Hematopoietic multipotent progenitor cell treated with erythropoietin and hydrocortisone succinate and interleukin-3 and kit ligand, for 6 days (in vitro differentiated cells): ENCODE measurements around the gene CIZ1.
"Not testable (repeated sequence)": the region's sequence is repeated elsewhere in the genome, so short reads cannot be mapped to it uniquely, and the experiment has no call there.

Experiments used
- DNase-seq: peaks from one replicate; pipeline ENCODE4 v3.0.0-alpha.2; 2015

The CIZ1 gene, protein sequence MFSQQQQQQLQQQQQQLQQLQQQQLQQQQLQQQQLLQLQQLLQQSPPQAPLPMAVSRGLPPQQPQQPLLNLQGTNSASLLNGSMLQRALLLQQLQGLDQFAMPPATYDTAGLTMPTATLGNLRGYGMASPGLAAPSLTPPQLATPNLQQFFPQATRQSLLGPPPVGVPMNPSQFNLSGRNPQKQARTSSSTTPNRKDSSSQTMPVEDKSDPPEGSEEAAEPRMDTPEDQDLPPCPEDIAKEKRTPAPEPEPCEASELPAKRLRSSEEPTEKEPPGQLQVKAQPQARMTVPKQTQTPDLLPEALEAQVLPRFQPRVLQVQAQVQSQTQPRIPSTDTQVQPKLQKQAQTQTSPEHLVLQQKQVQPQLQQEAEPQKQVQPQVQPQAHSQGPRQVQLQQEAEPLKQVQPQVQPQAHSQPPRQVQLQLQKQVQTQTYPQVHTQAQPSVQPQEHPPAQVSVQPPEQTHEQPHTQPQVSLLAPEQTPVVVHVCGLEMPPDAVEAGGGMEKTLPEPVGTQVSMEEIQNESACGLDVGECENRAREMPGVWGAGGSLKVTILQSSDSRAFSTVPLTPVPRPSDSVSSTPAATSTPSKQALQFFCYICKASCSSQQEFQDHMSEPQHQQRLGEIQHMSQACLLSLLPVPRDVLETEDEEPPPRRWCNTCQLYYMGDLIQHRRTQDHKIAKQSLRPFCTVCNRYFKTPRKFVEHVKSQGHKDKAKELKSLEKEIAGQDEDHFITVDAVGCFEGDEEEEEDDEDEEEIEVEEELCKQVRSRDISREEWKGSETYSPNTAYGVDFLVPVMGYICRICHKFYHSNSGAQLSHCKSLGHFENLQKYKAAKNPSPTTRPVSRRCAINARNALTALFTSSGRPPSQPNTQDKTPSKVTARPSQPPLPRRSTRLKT

DNA sequence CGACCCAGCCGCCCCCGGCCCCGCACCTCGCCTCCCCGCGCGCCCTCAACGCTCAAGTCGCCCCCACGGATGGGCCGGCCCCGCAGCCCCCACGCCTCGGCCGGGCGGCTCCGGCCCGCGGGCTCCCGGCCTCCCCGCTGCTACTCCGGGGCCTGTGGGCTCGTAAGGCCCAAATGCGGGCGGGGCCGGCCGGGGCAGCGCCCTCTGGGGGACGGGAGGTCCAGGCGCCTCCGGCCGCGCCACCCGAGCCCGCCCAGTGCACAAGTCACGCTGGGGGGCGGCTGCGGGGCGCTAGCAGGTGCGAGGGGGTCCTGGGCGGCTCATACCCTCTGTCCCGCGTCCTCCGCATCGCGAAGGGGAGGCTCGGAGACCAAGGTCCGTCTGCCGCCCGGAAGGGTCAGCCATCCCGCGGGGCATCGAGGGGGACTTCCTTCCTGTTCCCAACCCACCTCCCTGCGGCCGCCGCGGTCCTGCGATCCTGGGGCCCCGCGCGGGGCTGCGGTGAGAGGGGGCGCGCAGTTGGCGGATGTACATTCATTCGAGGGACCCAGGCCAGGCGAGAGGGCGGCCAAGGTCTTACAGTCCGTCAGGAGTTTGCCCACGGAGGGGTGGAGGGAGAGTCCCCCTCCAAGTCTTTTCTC is at the start of gene CIZ1:
CIZ1 (minus strand) TSS at position 167 of the 641 bp plus-strand sequence. CDS start 715 bp downstream, outside the sequence.
- peak; percentile 84 for DNase-seq

DNA sequence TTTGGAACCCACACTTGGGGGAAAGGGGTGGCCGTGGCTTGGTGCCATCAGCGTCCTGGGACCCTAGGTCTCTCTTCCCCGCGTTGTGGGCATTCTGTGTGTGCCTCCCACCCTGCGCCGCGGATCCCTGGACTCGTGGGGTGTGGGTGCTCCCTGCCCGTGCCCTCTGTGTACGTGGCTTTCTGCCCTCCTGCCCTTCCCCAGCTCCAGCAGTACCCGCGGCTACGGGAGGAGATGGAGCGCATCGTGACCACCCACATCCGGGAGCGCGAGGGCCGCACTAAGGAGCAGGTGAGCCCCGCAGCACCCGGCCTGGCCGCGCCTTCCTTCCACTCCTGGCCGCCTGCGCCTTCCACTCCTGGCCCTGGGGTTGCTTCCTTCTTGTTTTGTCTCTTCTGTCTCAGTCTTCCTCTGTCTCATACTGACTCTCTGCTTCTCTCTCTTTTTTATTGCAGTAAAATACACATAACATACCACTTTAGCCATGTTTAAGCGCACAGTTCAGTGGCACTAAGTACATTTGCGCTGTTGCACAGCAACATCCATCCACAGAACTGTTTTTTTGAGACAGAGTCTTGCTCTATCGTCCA is 42.5 kb upstream of the CIZ1 start:
- DNase-seq, result no peak

DNA sequence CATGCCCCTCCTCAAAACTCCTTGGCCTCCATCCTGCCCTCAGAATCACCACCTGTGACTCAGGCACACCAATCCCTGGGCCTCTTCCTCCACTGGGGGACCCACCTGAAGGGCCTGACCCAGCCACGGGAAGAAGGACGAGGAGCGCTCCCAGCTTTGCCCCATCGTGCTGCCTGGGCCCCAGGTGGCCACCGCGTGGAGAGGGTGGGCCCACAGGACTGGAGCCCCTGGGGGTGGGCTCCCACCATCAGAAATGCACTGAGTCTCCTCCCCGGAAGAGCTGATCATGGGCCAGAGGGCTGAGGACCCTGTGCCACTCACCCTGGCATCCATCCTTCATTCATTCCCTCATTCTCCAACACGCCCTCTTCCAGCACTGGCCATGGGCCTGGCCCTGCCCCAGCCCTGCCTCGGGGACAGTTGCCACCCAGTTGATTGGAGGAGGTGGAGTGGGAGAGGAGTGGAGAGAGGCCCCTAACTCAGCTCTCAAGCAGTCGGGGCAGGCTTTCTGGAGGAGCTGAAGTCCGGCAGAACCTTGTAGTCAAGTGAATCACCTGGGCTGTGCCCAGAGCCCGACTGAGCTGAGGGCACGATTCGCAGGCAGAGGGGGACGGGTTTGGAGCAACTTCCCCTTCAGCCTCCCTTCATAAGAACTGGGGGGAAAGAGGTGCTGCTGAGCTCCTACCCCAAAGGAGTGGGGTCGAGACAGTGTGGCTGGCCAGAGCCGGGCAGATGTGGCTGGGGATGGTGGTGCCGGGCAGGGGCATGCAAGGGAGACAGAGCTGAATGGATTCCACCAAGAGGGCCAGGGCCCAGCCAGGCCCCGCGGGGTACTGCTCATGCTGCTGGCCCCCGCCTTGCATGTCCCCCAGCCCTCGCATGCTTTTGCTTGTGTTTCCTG is 41.4 kb upstream of the CIZ1 start:
- DNase-seq, result no peak

DNA sequence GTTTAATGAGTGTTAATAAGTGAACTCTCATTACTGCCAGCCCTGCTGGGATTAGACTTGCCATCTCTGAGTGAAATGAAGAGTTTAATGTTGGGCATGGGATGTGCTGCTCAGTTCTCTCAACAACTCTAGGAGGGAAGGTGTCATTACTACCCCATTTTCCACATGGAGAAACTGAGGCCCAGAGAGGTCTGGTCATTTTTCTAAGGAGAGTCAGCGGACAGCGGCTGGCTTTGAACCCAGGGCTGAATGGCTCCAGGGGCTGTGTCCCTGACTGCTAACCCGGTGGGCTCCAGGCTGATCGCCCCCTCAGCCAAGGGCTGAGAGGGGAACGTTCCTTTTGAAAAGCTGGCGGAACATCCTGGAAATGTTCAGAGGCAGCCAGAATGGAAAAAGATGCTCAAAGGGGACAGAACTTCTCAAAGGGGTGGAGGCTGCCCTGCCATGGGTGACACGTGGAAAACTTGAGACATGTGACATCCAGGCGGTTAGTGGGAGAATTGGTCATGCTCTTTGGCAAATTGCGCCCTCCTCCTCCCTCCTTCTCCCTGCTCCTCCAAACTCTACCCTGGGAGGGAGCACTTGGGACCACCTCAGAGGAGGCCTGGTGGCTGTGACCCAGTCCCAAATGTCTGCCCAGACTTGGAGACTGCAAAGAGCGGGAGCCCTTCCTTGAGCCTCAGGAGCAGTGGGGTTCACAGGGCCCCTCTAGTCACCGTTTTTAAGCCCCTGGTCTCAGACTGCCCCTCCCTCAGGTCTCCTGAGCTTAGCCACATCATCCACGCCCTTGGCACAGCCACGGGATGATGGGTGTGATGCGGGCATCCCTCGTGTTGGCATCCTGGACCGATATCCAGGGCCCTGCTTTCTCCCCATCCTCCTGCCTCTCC is 40.5 kb upstream of the CIZ1 start:
- no peak for DNase-seq

DNA sequence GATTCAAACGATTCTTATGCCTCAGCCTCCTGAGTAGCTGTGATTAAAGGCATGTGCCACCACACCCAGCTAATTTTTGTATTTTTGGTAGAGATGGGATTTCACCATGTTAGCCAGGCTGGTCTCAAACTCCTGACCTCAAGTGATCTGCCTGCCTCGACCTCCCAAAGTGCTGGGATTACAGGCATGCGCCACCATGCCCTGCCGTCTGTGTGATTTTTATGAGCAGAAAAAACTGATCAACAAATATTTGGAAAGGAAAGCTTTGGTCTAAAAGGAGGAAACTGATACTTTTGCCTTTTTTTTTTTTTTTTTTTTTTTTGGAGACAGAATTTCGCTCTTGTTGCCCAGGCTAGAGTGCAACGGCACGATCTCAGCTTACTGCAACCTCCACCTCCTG is 39.5 kb upstream of the CIZ1 start:
- not testable (repeated sequence) for DNase-seq

DNA sequence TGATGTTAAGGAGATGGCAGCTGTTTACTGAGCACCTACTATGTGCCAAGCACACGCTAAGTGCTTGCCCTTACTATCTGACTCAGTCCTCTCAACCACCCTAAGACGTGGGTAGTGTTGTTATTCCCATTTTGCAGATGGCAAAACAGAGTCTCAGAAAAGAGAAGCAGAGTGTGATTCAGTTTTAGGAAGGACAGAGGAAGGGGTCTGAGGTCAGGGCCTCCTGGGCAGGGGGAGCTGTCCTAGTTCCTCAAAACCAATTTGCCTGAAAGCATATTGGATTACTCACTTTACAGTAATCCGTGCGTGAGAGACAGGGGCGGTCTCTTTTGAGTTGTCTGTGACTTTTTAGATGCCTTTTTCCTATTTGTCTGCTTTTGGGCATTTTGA is 35.0 kb upstream of the CIZ1 start:
- no peak for DNase-seq

DNA sequence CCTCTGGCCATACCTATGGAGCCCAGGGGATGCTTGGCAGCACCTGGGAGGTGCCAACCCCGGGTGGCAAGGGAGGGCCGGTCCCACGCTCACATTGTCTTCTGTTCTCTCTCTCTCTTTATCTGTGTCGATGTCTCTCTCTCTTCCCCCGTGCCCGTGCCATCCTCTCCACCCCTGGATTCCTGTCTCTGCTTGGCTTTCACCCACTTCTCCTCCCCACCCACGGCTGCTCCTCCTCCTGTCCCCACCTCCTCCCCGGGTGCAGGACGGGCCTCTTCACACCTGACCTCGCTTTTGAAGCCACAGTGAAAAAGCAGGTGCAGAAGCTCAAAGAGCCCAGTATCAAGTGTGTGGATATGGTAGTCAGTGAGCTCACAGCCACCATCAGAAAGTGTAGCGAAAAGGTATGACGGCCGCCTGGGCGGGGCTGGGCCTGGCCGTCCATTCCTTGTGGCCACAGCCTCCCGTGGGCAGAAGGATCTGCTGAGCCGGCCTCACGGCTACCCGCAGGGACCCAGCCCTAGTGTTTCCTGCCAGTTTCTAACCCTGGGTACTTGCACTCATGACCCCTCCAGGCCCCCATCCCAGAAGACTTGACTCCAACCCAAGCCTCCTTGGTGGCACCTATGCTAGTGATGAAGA is 34.5 kb upstream of the CIZ1 start:
- DNase-seq, result no peak

DNA sequence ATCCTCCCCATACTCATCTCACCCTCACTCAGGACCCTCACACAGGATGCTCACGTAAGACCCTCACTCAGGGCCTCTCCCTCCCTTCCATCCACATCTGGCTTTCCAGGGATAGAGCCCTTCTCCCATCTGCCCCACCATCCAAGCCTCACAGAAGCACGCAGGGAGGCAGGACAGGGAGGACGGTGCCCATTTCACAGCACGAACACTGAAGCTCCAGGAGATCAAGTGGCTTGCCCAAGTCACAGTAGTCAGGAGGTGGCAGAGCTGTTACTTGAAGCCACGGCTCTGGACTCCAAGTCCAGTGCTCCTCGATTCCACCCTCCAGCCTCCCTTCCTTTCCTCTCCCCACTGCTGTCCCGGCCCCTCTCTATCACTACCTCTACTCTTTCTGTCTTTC is 33.5 kb upstream of the CIZ1 start:
- DNase-seq, result no peak

DNA sequence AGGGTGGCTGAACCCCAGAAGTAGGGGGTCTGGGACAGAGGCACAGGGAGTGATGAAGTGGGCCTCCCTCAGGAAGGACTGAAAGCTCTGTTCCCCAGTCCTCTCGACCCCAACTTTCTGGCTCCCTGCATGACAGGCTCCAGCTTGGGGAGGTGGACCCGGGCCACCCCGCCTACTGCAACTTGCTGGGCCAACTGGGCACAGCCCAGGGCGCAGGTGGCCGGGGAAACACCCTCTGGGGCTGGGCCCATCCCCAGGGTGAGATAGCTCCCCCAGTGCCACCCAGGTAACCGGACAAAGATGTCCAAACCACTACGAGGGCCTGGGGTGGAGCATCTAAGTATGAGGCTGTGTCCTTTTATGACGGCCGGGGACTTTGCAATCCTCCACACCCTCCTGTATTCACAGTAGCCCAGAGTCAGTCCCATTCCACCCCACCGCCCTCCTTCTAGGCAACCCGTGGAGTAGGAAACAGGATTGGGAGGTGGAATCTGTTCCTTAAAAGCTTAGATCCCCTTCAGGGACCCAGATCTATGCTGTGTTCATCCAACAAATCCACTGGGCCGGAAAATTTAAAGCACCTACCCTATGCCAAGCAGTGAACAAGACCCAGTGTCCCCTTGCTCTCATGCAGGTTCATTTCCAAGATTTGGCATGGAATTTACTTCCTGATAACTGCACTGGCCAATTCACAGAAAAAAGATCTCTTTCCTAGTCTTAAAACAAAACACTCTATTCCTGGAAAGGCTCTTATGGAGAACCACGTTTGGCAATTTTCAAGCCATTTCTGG is 31.7 kb upstream of the CIZ1 start:
- no peak for DNase-seq

DNA sequence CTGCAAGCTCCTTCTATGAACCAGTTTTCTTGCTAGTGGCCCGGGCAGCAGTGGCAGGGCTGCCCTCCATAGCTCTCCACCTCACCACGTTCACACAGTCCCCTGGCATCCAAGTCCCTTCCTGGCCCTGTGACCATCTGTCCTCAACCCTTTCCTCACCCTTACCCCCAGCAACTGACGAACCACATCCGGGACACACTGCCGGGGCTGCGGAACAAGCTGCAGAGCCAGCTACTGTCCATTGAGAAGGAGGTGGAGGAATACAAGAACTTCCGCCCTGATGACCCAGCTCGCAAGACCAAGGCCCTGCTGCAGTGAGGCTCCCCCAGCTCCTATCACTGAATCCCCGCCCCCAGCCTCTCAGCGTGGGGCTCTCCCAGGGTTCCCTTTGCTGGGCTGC is 30.7 kb upstream of the CIZ1 start:
- no peak for DNase-seq

DNA sequence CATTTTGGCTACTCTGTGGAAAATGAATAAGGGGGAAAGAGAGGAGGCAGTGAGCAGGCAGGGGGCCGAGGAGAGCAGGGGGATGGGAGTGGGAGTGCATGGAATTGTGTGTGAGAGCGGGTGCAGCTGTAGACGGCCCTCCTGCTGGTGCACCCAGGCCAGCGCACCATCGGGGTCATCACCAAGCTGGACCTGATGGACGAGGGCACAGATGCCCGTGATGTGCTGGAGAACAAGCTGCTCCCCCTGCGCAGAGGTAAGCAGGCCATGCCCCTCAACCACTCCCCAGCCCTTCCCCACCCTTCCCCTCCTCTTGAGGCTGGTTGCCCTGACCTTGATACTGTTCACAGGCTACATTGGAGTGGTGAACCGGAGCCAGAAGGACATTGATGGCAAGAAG is 28.5 kb upstream of the CIZ1 start:
- DNase-seq, result no peak

DNA sequence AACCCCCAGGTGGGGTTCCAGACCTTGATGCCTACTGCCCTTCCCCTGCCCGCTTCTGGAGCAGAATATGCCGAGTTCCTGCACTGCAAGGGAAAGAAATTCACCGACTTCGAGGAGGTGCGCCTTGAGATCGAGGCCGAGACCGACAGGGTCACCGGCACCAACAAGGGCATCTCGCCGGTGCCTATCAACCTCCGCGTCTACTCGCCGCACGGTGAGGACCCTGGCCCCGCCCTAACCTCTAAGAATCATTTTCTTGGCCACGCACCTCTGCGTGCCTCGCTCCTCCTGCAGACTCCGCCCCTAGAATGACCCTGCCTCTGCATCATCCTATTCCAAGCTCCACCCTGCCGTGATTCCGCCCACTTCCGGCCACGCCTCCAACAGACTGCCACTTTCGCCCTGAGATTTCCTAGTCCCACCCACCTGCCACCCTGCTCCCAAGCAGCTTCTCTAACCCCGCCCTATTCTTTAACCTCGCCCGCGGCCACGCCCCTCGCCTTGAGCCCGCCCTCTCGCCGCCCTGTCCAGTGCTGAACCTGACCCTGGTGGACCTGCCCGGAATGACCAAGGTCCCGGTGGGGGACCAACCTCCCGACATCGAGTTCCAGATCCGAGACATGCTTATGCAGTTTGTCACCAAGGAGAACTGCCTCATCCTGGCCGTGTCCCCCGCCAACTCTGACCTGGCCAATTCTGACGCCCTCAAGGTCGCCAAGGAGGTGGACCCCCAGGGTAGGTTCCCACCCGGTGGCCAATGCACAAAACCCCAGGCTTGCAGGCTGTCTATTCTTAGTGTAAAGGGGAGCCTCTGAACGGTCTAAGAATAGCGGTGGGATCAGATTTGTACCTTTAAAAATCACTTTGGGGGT is 27.4 kb upstream of the CIZ1 start:
- peak; percentile 98 for DNase-seq

DNA sequence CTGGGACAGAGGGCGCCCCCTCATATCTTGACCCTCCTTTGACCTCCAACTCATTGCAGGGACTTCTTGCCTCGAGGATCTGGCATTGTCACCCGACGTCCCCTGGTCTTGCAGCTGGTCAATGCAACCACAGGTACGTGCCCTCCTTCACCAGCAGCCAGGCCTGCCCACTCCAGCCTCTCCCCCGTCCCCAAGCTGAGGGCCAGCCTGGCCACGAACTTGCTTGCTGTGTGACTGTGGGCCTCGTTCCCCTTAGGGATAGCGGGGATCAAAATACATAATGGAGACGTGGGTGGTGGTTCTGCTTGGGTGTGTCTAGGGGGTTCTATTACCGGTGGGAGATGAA is 26.8 kb upstream of the CIZ1 start:
- no peak for DNase-seq

DNA sequence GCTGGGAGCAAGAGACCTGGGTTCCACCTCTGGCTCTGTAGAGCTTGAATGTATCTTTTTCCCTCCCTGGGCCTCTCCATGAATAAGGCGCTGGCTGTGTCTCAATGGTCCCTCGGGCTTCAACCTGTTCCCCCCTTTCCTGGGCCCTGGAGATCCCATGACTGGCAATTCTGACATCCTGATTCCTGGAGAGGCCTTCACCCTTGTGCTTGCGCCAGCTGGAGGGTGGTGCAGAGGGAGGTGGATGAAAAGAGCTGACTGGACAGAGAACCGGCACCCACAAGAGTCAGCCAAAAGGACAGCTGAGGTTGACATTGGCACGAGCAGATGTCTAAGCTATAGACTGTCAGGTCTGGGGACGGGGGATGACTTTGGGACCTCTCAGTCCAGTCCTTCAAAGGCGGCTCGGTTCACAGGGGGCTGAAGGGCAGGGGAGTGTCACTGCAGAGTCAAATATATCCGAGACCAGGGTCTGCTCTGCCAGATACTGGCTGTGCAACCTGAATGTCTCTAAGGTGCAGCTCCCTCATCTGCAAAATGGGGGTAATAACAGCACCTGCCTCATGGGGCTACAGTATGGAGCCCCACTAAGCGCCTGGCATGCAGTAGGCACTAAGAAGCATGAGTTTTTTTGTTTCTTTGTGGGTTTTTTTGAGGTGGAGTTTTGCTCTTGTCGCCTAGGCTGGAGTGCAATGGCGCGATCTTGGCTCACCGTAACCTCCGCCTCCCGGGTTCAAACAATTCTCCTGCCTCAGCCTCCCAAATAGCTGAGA is 25.6 kb upstream of the CIZ1 start:
- DNase-seq, result no peak

DNA sequence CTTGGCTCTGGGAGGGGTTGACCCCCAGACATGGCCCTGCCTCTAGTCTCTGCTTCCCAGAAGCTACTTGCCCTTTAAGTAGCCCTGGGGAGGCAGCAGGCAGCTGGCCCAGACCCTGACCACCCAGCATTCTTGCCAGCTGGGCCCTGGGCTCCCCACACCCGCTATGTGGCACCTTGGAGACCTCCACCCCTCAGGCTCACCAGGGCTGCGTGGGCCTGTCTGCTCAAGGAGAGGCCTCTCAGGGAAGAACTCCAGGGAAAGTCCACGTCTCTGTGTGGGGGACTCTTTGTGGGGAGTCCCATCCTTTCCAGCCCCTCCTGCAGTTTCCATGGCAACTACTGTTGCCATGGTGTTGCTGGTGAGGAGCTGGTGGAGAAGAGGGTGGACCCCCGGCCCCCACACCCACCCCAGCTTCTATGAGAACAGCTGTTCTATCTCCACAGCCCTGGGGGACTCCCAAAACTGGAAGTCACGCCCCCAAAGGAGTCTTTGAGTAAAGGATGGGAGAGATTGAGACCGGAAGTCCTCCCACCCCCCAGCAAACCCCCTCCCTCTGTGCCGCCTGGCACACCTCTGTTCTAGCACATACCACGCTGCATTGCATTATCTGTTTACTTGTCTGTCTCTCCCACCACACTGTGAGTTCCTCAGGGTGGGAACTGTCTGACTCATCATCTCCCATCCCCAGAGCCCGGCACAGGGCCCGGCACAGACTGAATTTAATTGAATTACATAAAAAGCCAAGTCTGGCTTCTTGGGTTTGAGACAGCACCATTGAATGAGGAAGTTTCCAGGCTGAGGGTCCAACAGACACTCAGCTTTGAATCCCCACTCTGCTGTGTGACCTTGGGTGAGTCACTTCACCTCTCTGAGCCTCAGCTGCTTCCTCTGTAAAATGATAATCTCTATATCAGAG is 24.4 kb upstream of the CIZ1 start:
- DNase-seq, result no peak

DNA sequence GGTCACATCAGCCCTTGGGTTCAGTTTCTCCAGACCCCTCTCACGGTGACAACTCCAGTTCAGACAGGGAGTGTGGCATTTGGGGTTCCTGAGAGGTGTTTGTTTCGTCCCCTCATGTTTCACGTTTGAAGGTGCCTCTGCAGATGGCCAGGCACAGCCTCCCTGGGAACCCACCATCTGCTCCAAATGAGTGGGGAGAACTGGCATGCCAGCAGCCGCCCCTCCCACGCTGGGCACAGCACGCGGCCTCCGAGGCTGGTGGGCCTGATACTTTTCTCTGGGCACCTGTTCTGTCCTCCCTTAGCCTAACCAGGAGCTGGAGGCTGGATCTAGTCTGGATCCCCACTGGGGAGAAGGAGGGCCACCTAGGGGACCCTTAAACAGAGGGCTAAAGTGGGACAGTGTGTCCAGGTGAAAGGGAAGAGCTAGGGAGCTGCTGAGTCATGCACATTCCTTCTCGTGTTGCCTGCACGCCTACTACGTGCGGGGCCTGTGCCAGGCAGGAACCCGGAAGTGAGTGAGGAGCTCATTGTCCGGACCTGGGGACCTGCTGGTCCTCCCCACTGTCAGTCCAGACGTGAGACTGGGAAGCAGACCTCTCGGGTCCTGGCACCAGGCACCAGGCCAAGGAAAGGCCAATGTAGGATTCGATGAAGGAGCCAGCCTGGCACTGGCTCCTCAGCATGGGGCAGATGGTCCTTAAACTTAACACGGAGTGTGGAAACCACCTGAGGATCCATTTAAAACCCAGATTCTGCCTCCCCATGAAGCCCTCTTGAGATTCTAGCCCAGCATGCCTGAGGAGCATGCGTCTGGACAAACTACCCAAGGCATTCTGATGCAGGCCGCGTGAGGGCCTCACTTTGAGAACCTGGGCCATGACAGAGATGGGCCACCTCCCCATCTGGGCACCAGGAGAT is 23.5 kb upstream of the CIZ1 start:
- no peak for DNase-seq
